Suprapubic skin (tissue), 4 donors: ENCODE results near the gene NAA40. TPM values are rescaled to one million over a fixed set of nuclear protein-coding genes. Genes with fewer than 3 reads are reported as not detected.

Experiments used
- DNase-seq, 2 donors: peaks; one replicate each; pipeline ENCODE4 v3.0.0-alpha.2; 2019; ENCODE audit warnings: low spot score in 2 of 2
- H3K27ac ChIP-seq: fragments of 200-600 bp; sonication (generic); one replicate; pipeline ENCODE4 v1.5.1; 2019
- H3K27me3 ChIP-seq: fragments of 200-600 bp; sonication (generic); one replicate; pipeline ENCODE4 v1.5.1; 2019
- H3K36me3 ChIP-seq: fragments of 200-600 bp; sonication (generic); one replicate; pipeline ENCODE4 v1.5.1; 2019
- H3K4me1 ChIP-seq: fragments of 200-600 bp; sonication (generic); one replicate; pipeline ENCODE4 v1.5.1; 2019
- H3K4me3 ChIP-seq: fragments of 200-600 bp; sonication (generic); one replicate; pipeline ENCODE4 v1.5.1; 2019; ENCODE audit warnings: mild to moderate bottlenecking
- H3K9me3 ChIP-seq: fragments of 200-600 bp; sonication (generic); one replicate; pipeline ENCODE4 v1.5.1; 2019
- CTCF ChIP-seq, 2 donors: fragments of 200-600 bp in 1 of 2; fragments of 450-650 bp in 1 of 2; sonication (generic) in 1 of 2; IDR thresholded peaks; one replicate each; pipeline ENCODE4 v1.5.1; 2016 to 2019; ENCODE audit warnings: antibody characterized with exemption in 2 of 2, mild to moderate bottlenecking in 1 of 2, moderate library complexity in 1 of 2
- EP300 ChIP-seq: sonication (generic); formaldehyde crosslinking; IDR thresholded peaks from one replicate; pipeline ENCODE4 v1.6.1; 2017; ENCODE audit warnings: antibody characterized with exemption
- POLR2A ChIP-seq, 2 donors: fragments of 450-650 bp; IDR thresholded peaks; one replicate each; pipeline ENCODE4 v1.6.1; 2017; ENCODE audit warnings: antibody characterized with exemption in 2 of 2, mild to moderate bottlenecking in 2 of 2, moderate library complexity in 2 of 2
- POLR2AphosphoS5 ChIP-seq, 3 donors: sonication (generic); formaldehyde crosslinking; IDR thresholded peaks; one replicate each; pipeline ENCODE4 v1.6.1; 2017; ENCODE audit warnings: antibody characterized with exemption in 3 of 3
- WGBS: methylation state at CpG from one replicate; pipeline ENCODE4 v1.1.5; 2018; 5-methylcytosine and 5-hydroxymethylcytosine counted together
- total RNA-seq, 4 donors: library from RNA; depleted of rRNA; stranded (reverse); fragments of >200 nt; gene quantifications; one replicate each; pipeline ENCODE4 v1.1.0, GENCODE V29; 2016

NAA40 gene
- total RNA-seq, 4 donors from 2014 or later = 5.4 to 19.2 (median 8.2) TPM

GRCh38 chr11:63998558-63999348 lies 60.0 kb downstream of the NAA40 start:
- WGBS = 57% methylated on average over 17 of the region's 54 CpGs
- no peak for TF ChIP-seq CTCF (IDR thresholded peaks at IDR 0.05)
- no peak for TF ChIP-seq POLR2A (IDR thresholded peaks at IDR 0.05)
- TF ChIP-seq POLR2AphosphoS5 (IDR thresholded peaks at IDR 0.05) = no peak
- TF ChIP-seq EP300 = no peak
- H3K36me3 ChIP-seq = peaks cover 40% of the 10 kb centered on the region
- DNase-seq = no peak
- no peaks in the 10 kb centered on the region for H3K9me3 ChIP-seq
- peak overlapping the region; percentile 25 for H3K27ac ChIP-seq
- H3K4me1 ChIP-seq = peaks cover 42% of the 10 kb centered on the region
- peak overlapping the region; percentile 46 for H3K4me3 ChIP-seq
- no peaks in the 10 kb centered on the region for H3K27me3 ChIP-seq

GRCh38 chr11:63999349-64000025 lies 60.7 kb downstream of the NAA40 start:
- peak overlapping the region; percentile 46 for H3K4me3 ChIP-seq
- WGBS = 8% methylated on average over 25 of the region's 59 CpGs
- no peak for TF ChIP-seq POLR2A (IDR thresholded peaks at IDR 0.05)
- TF ChIP-seq EP300 = no peak
- no peak for TF ChIP-seq CTCF (IDR thresholded peaks at IDR 0.05)
- TF ChIP-seq POLR2AphosphoS5 (IDR thresholded peaks at IDR 0.05) = no peak
- DNase-seq = peak; percentile 86 to 88
- H3K27me3 ChIP-seq = no peaks in the 10 kb centered on the region
- no peaks in the 10 kb centered on the region for H3K9me3 ChIP-seq
- peaks cover 42% of the 10 kb centered on the region for H3K4me1 ChIP-seq
- peaks cover 38% of the 10 kb centered on the region for H3K36me3 ChIP-seq
- H3K27ac ChIP-seq = peak overlapping the region; percentile 25

- no peak overlapping the region for H3K27ac ChIP-seq
- no peaks in the 10 kb centered on the region for H3K9me3 ChIP-seq
- peaks cover 42% of the 10 kb centered on the region for H3K4me1 ChIP-seq
- peaks cover 31% of the 10 kb centered on the region for H3K36me3 ChIP-seq
- no peaks in the 10 kb centered on the region for H3K27me3 ChIP-seq
- no peak for DNase-seq
- 0% methylated on average over 1 of the region's 67 CpGs for WGBS
- peak overlapping the region; percentile 46 for H3K4me3 ChIP-seq
- no peak for TF ChIP-seq EP300
- TF ChIP-seq CTCF (IDR thresholded peaks at IDR 0.05) = peak; percentile 77 to 90
These were observed 61.4 kb downstream of the NAA40 start for GRCh38 chr11:64000026-64000739.

GRCh38 chr11:64000740-64001483 lies 62.1 kb downstream of the NAA40 start:
- Histone ChIP-seq H3K9me3 (no peaks in the 10 kb centered on the region), H3K27me3 (no peaks in the 10 kb centered on the region), H3K36me3 (peaks cover 24% of the 10 kb centered on the region), H3K27ac (no peak overlapping the region), H3K4me3 (peak overlapping the region; percentile 46), H3K4me1 (peaks cover 42% of the 10 kb centered on the region)
- DNase-seq = no peak
- TF ChIP-seq POLR2AphosphoS5 (IDR thresholded peaks at IDR 0.05) (no peak), CTCF (IDR thresholded peaks at IDR 0.05) (no peak), EP300 (no peak), POLR2A (IDR thresholded peaks at IDR 0.05) (no peak)
- WGBS = 28% methylated on average over 3 of the region's 60 CpGs
